SU-DHL-6 (cell line): ENCODE data around the gene GNG11.

Source experiments
- H2AFZ ChIP-seq: fragments of 200-600 bp; sonication (generic); 2 replicates; pipeline ENCODE4 v1.6.1; 2014; ENCODE audit warnings: low read depth, mild to moderate bottlenecking, moderate library complexity, mixed read lengths, antibody characterized with exemption, low read length; ENCODE audit not compliant: severe bottlenecking
- H3F3A ChIP-seq: fragments of 200-600 bp; shearing (Covaris generic); 2 replicates; pipeline ENCODE4 v1.6.0; 2016; ENCODE audit warnings: antibody characterized with exemption, mild to moderate bottlenecking; ENCODE audit not compliant: insufficient read depth
- H3K27ac ChIP-seq: fragments of 200-600 bp; sonication (generic); 2 replicates; pipeline ENCODE4 v1.5.1; 2016; ENCODE audit warnings: low read depth, mild to moderate bottlenecking, low read length, moderate library complexity, mixed read lengths
- H3K27me3 ChIP-seq: fragments of 200-600 bp; sonication (generic), shearing (Covaris generic); 2 replicates; pipeline ENCODE4 v1.6.0; 2014; ENCODE audit warnings: mild to moderate bottlenecking, low read length
- H3K36me3 ChIP-seq: fragments of 200-600 bp; sonication (generic); 2 replicates; pipeline ENCODE4 v1.6.1; 2014; ENCODE audit warnings: mild to moderate bottlenecking, low read length, mixed read lengths
- H3K4me2 ChIP-seq: fragments of 300-600, 200-600 bp; shearing (Covaris generic), sonication (generic); 2 replicates; pipeline ENCODE4 v1.6.0; 2014; ENCODE audit warnings: low read length, low read depth, mild to moderate bottlenecking; ENCODE audit not compliant: poor library complexity, severe bottlenecking
- H3K4me3 ChIP-seq: fragments of 200-600 bp; sonication (generic); 2 replicates; pipeline ENCODE4 v1.5.1; 2014; ENCODE audit warnings: antibody characterized with exemption, low read length, mild to moderate bottlenecking, mixed read lengths; ENCODE audit not compliant: insufficient read depth, poor library complexity, severe bottlenecking
- H3K79me2 ChIP-seq: fragments of 200-600 bp; sonication (generic); 2 replicates; pipeline ENCODE4 v1.6.1; 2014; ENCODE audit warnings: mild to moderate bottlenecking, low read length, moderate library complexity; ENCODE audit not compliant: insufficient read depth
- H3K9ac ChIP-seq: fragments of 200-600 bp; sonication (generic); 2 replicates; pipeline ENCODE4 v1.7.0; 2014; ENCODE audit warnings: mild to moderate bottlenecking, low read length
- H3K9me2 ChIP-seq: fragments of 200-600 bp; sonication (generic); replicated peaks from 2 replicates; pipeline ENCODE4 v1.6.1; 2014; ENCODE audit warnings: low read length; ENCODE audit not compliant: insufficient read depth
- H3K9me3 ChIP-seq: fragments of 200-600 bp; sonication (generic); 2 replicates; pipeline ENCODE4 v1.6.1; 2014; ENCODE audit warnings: low read length, mixed read lengths; ENCODE audit not compliant: insufficient read depth
- H4K20me1 ChIP-seq: fragments of 200-600 bp; sonication (generic); 2 replicates; pipeline ENCODE4 v1.6.1; 2014; ENCODE audit warnings: low read depth, mild to moderate bottlenecking, antibody characterized with exemption, low read length, moderate library complexity, mixed read lengths
- CTCF ChIP-seq: fragments of 200-600 bp; sonication (generic); IDR thresholded peaks from one replicate; pipeline ENCODE4 v1.5.1; 2017; ENCODE audit warnings: antibody characterized with exemption, mild to moderate bottlenecking, low read length, moderate library complexity; ENCODE audit not compliant: insufficient read depth, poor library complexity, severe bottlenecking
- EZH2phosphoT487 ChIP-seq: fragments of 200-600 bp; sonication (generic), shearing (Covaris generic); conservative IDR thresholded peaks from 2 replicates; pipeline ENCODE4 v1.6.1; 2018; ENCODE audit warnings: mild to moderate bottlenecking, antibody characterized with exemption, low read length, moderate library complexity, mixed read lengths

GNG11 gene

GRCh38 chr7:93937818-93938217 is 16.3 kb downstream of the GNG11 start:
- Histone ChIP-seq H2AFZ (no peak overlapping the region), H3K9me3 (no peaks in the 10 kb centered on the region), H3K4me2 (no peak overlapping the region), H3F3A (no peaks in the 10 kb centered on the region), H3K79me2 (no peaks in the 10 kb centered on the region), H3K9ac (no peak overlapping the region), H3K27ac (no peak overlapping the region), H3K36me3 (no peaks in the 10 kb centered on the region), H3K9me2 (no peaks in the 10 kb centered on the region), H3K4me3 (no peak overlapping the region), H3K27me3 (0 out of 2 replicates have a peak, but pooled peaks cover 3% of the 10 kb centered on the region), H4K20me1 (no peaks in the 10 kb centered on the region)
- TF ChIP-seq CTCF (no peak), EZH2phosphoT487 (no peak)

GRCh38 chr7:93938293-93938692 is 16.8 kb downstream of the GNG11 start:
- TF ChIP-seq EZH2phosphoT487 (no peak), CTCF (no peak)

GRCh38 chr7:93941945-93942344 is 20.4 kb downstream of the GNG11 start:
- Histone ChIP-seq H3K4me2 (no peak overlapping the region), H3F3A (no peaks in the 10 kb centered on the region), H3K27me3 (no peaks in the 10 kb centered on the region), H3K27ac (no peak overlapping the region), H4K20me1 (no peaks in the 10 kb centered on the region), H3K79me2 (no peaks in the 10 kb centered on the region), H3K9me2 (no peaks in the 10 kb centered on the region), H3K9ac (no peak overlapping the region), H3K36me3 (no peaks in the 10 kb centered on the region), H3K4me3 (no peak overlapping the region), H3K9me3 (no peaks in the 10 kb centered on the region), H2AFZ (no peak overlapping the region)
- TF ChIP-seq CTCF, result no peak
- TF ChIP-seq EZH2phosphoT487, result no peak

More at GRCh38 chr7:93938293-93938692, 16.8 kb downstream of the GNG11 start:
- Histone ChIP-seq H3K27ac (no peak overlapping the region), H2AFZ (no peak overlapping the region), H3F3A (no peaks in the 10 kb centered on the region), H4K20me1 (no peaks in the 10 kb centered on the region), H3K36me3 (no peaks in the 10 kb centered on the region), H3K9me3 (no peaks in the 10 kb centered on the region), H3K4me2 (no peak overlapping the region), H3K9me2 (no peaks in the 10 kb centered on the region), H3K27me3 (0 out of 2 replicates have a peak, but pooled peaks cover 3% of the 10 kb centered on the region), H3K9ac (no peak overlapping the region), H3K4me3 (no peak overlapping the region), H3K79me2 (no peaks in the 10 kb centered on the region)
